K562 (cell line): ENCODE results near the gene C10orf105. TPM values are rescaled to one million over a fixed set of nuclear protein-coding genes. Genes with fewer than 3 reads are reported as not detected.
A peak's percentile ranks its signal among the peaks of the same experiment; 100 is the strongest.

Source experiments
- AFF1 ChIP-seq, 2 experiments: fragments of 450-650 bp; IDR thresholded peaks; 2 replicates each; pipeline ENCODE4 v1.6.1; 2018; ENCODE audit warnings: mild to moderate bottlenecking in 2 of 2, low read depth in 1 of 2; ENCODE audit not compliant: partially characterized antibody in 2 of 2
- BRCA1 ChIP-seq, 2 experiments: fragments of 450-650 bp in 1 of 2; sonication (generic) in 1 of 2; formaldehyde crosslinking in 1 of 2; IDR thresholded peaks; 2 replicates each; pipeline versions ENCODE4 v1.5.0 to v1.6.1; 2017 to 2020; ENCODE audit warnings: mild to moderate bottlenecking in 1 of 2, missing genetic modification reagents in 1 of 2
- CBX8 ChIP-seq: fragments of 200-600 bp; sonication (generic); IDR thresholded peaks from 2 replicates; pipeline ENCODE4 v1.6.1; 2012; ENCODE audit warnings: borderline replicate concordance, mixed run types, low read depth, mild to moderate bottlenecking, moderate library complexity, mixed read lengths, low read length, control low read depth, inconsistent platforms; ENCODE audit not compliant: poor library complexity, severe bottlenecking; ENCODE audit errors: extremely low read depth
- E2F8 ChIP-seq: fragments of 450-650 bp; IDR thresholded peaks from 2 replicates; pipeline ENCODE4 v1.7.1; 2018; ENCODE audit warnings: mild to moderate bottlenecking, low read depth; ENCODE audit not compliant: partially characterized antibody
- ELK3 ChIP-seq: fragments of 450-650 bp; formaldehyde crosslinking; IDR thresholded peaks from 2 replicates; pipeline ENCODE4 v1.4.0; 2020; ENCODE audit warnings: mild to moderate bottlenecking
- KLF16 ChIP-seq: IDR thresholded peaks from 2 replicates; pipeline ENCODE4 v1.6.1; 2016; ENCODE audit warnings: antibody characterized with exemption
- RBM34 ChIP-seq: fragments of 200-400 bp; formaldehyde crosslinking; IDR thresholded peaks from 2 replicates; pipeline ENCODE4 v1.6.1; 2018; ENCODE audit warnings: low read length, borderline replicate concordance; ENCODE audit not compliant: insufficient read depth
- SMARCA5 ChIP-seq: fragments of 450-650 bp; IDR thresholded peaks from 2 replicates; pipeline ENCODE4 v1.6.1; 2016
- ZNF583 ChIP-seq: fragments of 250-450 bp; sonication (Bioruptor Pico); IDR thresholded peaks from 2 replicates; pipeline ENCODE4 v1.4.0; 2020
- ZNF589 ChIP-seq: fragments of 200-800 bp; sonication (Bioruptor generic); IDR thresholded peaks from 2 replicates; pipeline ENCODE4 v1.6.1; 2016; ENCODE audit warnings: low read depth, missing genetic modification characterization, missing compliant biosample characterization
- ZNF609 ChIP-seq: sonication (generic); formaldehyde crosslinking; IDR thresholded peaks from 2 replicates; pipeline ENCODE4 v1.8.1; 2023; ENCODE audit warnings: missing genetic modification reagents, mild to moderate bottlenecking, borderline replicate concordance
- polyA plus RNA-seq, 8 experiments: library from polyadenylated mRNA; depleted of rRNA in 4 of 8; stranded (reverse) in 5 of 8; unstranded in 3 of 8; fragments of >200 nt; fragmentation: Nextera tagmentation in 2 of 8; fragmentation: Illumina TruSeq in 1 of 8; extraction: Ambion mirVana in 2 of 8; extraction: Trizol in 1 of 8; gene quantifications; 2 replicates each; pipeline versions ENCODE4 v1.2.1 to v1.2.3, GENCODE V29; 2011 to 2014; ENCODE audit warnings: inconsistent platforms in 1 of 8, missing spikeins in 1 of 8
- total RNA-seq, 7 experiments: library from RNA; depleted of rRNA in 6 of 7; stranded (reverse); fragments of >200 nt in 6 of 7; fragmentation: Illumina TruSeq in 2 of 7; extraction: Trizol in 2 of 7; gene quantifications; 2 replicates each; pipeline versions ENCODE4 v1.2.1 to v1.2.3, GENCODE V29; 2011 to 2021; ENCODE audit warnings: low replicate concordance in 1 of 7

C10orf105 gene
- total and polyA plus RNA-seq, 9 of the 15 experiments (the other 6 are each of a cell fraction or from before 2014, with no cell fraction given): 0.03 to 0.25 (median 0.04) TPM; not detected in 3

- TF ChIP-seq ZNF609 (CRISPR knock-in tag) (no peak), E2F8 (no peak), AFF1 (IDR thresholded peaks at IDR 0.05; ENCODE audit: low read depth in 1 of 2, partially characterized antibody in 2 of 2) (no peak), KLF16 (no peak), CBX8 (no peak), BRCA1 (IDR thresholded peaks at IDR 0.05) (no peak), BRCA1 (CRISPR knock-in tag; IDR thresholded peaks at IDR 0.05) (peak; percentile 96; the same call in 1 of the 2 replicates), ZNF583 (CRISPR knock-in tag) (no peak), RBM34 (no peak), SMARCA5 (no peak), ELK3 (CRISPR knock-in tag) (no peak), ZNF589 (CRISPR knock-in tag) (no peak)
Observed at GRCh38 chr10:71747039-71747531, 27.5 kb upstream of the C10orf105 start (continued).
